GM08714 (cell line): Measurements from ENCODE around the gene SDHA.

ENCODE experiments used
- H3K4me3 ChIP-seq: fragments of 200-500 bp; sonication (Bioruptor generic); 2 replicates; pipeline ENCODE4 v1.5.1; 2014; ENCODE audit warnings: mild to moderate bottlenecking, low read length, inconsistent platforms
- ZNF274 ChIP-seq: IDR thresholded peaks from 2 replicates; pipeline ENCODE4 v1.6.1; 2012; ENCODE audit warnings: mild to moderate bottlenecking, low read depth, low read length

SDHA gene

DNA sequence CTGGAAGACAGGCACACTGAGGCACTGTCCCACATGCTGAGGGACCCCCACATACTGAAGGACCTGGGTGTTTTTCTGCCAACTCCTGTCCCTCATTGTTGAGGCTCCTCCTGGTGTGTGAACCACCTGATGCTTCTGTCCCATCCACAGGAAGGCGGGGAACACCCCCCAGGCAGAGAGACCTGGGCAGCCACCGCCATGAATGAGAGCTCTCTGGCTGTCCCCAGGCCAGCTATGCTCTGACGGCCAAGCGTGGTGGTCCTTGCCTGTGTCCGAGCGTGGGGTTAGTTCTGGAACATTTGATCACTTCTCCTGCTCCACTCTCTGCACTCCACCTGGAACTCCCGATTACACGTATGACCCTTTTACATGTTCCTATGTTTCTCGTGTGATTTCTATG lies 38.7 kb upstream of the SDHA start:
- no peak for TF ChIP-seq ZNF274

DNA sequence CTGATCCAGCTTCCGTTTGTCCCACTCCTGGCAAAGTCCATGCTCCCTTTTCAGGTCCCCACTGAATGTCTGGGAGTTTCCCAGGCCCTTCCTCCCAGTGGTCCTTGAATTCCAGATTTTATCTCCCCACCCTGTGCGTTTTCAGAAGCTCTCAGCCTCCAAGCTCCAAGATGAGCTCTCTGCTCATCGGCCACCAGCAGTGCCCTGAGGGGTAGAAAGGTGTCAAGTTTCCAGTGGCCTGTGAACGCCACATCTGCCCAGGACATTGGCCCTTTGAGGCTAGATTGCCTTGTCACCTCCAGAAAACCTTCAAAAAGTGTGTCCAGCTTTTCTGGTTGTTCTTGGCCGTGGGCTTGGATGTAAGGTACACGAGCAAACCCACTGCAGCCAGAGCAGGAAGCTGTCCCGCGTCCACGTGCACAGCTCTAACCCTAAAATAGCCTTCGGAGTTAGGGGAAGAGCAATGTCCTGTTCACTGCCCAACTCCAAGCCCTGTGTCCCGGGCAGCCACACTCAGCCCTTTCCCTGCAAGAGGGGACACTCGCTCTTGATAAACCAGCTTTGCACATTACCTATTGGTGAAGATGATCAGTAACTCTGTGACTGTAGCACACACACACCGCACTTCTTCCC lies 37.7 kb upstream of the SDHA start:
- no peak for TF ChIP-seq ZNF274
- no peak overlapping the region for H3K4me3 ChIP-seq

More for the DNA sequence above, 38.7 kb upstream of the SDHA start:
- H3K4me3 ChIP-seq = no peak overlapping the region

DNA sequence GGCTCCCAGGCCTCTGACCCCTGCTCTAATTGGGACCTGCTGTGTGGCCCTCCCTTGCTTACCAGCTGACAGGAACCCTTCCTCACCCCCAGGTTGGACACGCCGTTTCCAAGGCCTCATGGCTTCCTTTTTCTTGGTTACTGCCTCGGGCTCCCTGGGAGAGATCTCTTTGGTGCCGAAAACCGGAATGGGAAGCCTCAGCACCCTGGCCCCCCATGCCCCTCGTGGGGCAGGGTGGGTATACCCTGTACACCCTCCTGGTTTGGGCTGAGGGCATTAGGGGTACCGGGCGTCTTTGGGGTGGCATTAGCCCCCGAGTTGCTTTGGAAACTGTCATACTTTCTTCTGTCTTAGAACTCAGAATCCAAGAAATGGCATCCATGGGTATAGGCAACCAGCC lies 37.0 kb upstream of the SDHA start:
- no peak overlapping the region for H3K4me3 ChIP-seq
- no peak for TF ChIP-seq ZNF274

DNA sequence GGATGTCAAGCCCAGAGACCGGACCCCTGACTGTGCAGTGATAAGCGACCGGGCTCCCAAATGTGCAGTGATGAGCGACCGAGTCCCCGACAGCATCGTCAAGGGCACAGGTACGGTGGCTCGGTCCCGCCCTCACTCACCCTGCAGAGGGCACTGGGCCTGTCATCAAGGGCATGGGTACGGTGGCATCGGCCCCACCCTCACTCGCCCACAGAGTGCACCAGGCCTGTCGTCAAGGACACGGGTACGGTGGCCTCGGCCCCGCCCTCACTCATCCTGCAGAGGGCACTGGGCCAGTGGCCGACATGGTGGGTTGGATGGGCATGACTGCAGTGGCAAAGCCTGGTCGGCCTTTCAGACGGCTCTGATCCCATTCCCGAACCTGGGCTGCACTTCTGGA lies 36.6 kb upstream of the SDHA start:
- TF ChIP-seq ZNF274 = no peak

GRCh38 chr5:182126-182525 lies 36.0 kb upstream of the SDHA start:
- no peak for TF ChIP-seq ZNF274
- H3K4me3 ChIP-seq = no peak overlapping the region

More for the DNA sequence above, 36.6 kb upstream of the SDHA start:
- H3K4me3 ChIP-seq = no peak overlapping the region

- no peak for TF ChIP-seq ZNF274
- no peak overlapping the region for H3K4me3 ChIP-seq
These were observed 33.6 kb upstream of the SDHA start for GRCh38 chr5:184471-184870.

DNA sequence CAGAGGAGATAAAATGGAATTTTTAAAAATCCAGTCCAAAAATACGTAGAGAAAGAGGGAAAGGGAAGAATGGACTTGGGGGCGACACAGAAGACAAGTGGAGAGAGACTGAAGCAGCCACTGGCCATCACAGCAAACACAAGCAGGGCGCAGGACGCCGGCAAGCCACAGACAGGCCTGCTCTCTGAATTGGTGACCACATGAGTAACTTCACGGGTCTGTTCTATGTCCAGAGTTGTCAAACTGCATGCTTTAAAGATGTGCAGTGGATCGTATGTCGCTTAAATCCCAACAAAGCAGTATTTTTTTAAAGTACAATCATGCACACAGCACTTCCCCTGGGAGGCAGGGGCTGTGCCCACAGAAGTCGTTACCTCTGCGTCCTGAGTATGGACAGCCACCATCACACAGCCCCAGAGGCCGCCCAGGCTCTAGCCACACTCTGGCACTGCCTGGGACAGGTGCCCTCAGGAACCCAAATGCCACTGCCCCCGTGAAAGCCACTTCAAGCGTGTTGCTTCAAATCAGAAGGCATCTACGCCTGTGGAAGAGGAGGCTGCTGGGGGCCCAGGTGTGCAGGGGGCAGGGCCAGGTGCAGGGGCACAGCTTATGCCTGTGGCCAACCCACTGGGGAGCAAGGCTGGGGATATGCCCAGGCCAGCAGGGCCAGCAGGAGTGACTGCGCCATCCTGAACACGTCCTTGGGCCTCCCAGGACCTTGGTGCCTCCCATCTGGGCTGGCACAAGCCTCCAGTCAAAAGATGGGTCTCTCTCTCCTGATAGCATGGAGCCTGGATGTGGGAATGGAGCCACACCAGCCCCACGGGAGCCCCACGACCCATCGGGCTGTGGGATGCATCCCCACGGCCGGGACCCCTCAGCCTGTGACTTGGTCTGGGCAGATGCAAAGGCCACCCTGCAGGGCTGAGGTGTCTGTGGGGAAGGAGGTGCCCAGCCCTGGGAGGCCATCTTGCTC lies 32.7 kb upstream of the SDHA start:
- H3K4me3 ChIP-seq = no peak overlapping the region
- no peak for TF ChIP-seq ZNF274

GRCh38 chr5:186091-187041 lies 31.8 kb upstream of the SDHA start:
- TF ChIP-seq ZNF274 = no peak
- no peak overlapping the region for H3K4me3 ChIP-seq

- no peak overlapping the region for H3K4me3 ChIP-seq
- no peak for TF ChIP-seq ZNF274
These were observed 31.1 kb upstream of the SDHA start for GRCh38 chr5:187042-187431.

- H3K4me3 ChIP-seq = no peak overlapping the region; the same call in 1 of the 2 replicates
- no peak for TF ChIP-seq ZNF274
These were observed 30.3 kb upstream of the SDHA start for GRCh38 chr5:187617-188451.

GRCh38 chr5:188488-189481 lies 29.3 kb upstream of the SDHA start:
- no peak overlapping the region; the same call in 1 of the 2 replicates for H3K4me3 ChIP-seq
- no peak for TF ChIP-seq ZNF274

GRCh38 chr5:189486-189885 lies 28.6 kb upstream of the SDHA start:
- H3K4me3 ChIP-seq = no peak overlapping the region
- TF ChIP-seq ZNF274 = no peak
